GM19193 (cell line): ENCODE measurements around the gene CRP.

ENCODE experiments used
- POLR2A ChIP-seq: IDR thresholded peaks from 4 replicates; pipeline ENCODE4 v1.6.1; 2011; ENCODE audit not compliant: insufficient read depth, insufficient read length; ENCODE audit errors: extremely low read depth

The CRP gene, protein sequence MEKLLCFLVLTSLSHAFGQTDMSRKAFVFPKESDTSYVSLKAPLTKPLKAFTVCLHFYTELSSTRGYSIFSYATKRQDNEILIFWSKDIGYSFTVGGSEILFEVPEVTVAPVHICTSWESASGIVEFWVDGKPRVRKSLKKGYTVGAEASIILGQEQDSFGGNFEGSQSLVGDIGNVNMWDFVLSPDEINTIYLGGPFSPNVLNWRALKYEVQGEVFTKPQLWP

DNA sequence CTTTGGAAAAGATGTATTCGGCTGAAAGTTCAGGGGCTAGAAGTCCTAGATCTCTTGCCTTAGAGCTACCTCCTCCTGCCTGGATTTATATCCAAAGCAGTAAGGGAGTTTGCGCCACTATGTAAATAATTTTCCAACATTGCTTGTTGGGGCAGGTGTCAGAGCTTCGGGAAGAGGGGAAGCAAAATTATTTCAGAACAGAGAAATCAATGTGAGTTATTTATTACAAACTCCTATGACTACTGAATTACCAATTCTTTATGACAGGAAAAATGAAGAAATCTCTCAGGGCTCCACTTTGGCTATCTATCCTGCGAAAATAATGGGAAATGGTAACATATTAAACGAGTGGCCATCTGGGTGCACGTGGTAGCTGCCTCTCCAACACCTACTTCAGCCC is at the start of gene CRP:
Gene CRP, minus strand, starts transcription at position 61 of the 400 bp plus-strand sequence. CDS start 104 bp downstream, outside the sequence.
- TF ChIP-seq POLR2A = no peak

DNA sequence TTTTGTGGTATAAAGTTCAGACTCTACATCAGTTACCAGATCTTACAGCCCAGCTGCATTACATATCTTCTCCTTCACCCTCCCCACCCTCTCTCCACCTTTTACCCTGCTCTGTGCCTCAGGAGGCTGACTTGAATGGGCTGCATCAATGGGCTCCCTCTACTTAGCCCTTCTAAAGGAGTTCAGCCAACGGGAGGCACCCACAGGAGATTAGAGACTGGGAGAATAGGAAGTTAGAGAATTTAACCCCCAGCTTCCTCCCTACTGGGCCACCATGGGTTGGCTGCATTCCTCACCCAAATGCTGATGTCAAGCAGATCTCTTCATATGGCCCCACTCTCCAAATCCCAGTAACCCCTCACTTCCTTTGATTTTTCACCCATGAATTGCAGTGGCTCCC is 49.3 kb upstream of the CRP start:
- TF ChIP-seq POLR2A = no peak

DNA sequence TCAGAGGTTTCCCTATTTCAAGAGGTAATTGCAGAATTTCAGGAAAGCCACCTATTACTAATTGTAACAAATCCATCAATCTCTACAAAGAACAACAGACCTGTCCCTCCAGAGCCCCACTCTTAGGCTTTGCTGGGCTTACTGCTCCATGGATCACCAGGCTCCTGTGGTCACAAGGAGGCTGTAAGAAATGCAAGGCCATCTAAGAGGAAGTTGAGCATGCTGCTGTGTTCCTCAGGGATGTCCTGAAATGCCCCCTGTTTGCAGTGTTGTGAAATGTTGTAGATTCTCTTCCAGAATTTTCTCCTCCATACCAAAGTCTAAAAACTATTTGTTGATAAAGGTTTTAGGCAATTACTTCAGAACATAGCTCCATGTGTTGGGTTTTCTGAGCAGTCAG is 42.0 kb upstream of the CRP start:
- no peak for TF ChIP-seq POLR2A

DNA sequence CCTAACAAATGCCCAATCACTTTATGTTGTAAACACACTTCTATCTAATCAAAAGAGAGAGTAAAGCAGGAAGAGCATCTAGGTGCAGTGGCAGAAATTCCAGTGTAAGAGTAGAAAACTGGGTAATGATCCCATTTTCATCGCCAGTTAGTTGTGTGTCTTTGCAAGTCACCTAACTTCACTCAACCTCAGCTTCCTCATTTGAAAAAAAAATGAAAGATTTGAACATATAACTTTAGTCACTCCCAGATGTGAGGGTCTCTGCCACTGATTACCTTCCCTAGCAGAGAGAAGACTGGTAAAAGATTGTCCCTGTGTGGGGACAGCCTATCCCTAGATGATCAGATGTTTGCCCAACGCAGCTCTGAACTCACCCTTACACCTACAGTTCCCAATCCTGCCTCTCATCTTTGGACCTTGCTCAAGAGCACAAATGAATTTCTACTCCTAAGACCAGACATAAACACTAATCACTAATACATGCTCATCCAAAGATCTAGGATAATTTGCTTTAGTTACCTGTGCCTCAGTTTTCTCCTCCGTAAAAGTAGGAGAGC is 41.1 kb upstream of the CRP start:
- TF ChIP-seq POLR2A = no peak

DNA sequence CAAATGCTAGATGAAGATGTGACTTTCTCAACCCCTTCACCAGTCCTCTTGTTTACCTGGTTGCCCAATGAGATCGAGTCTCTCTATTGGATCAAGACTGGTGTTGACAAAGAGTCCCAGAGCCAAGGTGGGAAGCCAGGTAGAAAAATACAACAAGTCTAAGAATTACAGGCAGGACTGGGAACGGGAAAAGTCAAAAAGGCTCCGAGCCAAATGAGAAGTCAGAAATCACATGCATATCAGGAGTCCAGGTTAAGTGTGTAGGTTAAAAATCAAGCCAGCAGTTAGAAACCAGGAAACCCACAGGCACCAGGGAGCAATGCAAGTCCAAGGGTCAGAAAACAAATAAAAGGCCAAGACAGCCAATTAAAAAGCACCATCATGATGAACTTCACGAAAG is 39.0 kb upstream of the CRP start:
- TF ChIP-seq POLR2A = no peak

DNA sequence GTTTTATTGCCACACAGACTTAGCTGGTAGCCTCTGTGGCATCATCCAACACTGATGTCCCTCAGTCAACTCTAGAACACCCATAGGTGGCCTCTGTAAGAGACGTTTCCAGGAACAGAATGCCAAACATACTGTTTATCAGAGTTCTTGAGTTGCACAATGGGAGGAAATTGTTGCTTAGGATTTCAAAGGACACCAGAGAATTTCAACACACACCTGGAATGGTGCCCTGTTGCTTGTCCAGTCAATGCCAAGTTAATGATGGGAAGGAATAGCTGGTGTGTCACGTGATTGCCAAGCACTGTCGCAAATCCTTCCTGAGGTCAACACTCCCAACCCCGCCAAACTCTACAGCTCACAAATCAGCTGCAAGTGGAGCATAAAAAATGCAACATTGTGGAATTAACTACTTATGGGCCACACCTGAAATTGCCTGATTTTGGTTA is 37.8 kb upstream of the CRP start:
- TF ChIP-seq POLR2A = no peak

DNA sequence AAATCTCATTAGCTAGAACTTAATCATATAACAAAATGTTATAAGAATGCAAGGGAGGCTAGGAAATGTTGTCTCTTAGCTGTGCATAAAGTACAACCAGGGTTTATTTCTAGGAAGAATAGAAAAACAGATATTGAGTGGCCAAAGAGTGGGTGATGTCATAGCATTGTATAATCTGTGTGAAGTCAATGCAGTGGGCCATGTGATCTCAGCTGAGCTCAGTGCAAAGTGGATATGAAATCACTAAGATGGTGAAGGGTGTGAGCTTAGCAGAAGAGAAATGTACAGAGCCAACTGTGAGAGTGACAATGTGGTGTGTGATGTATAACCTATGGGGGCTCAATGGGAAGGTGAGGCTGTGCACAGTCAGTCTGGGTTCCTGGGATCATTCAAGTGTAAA is 36.6 kb upstream of the CRP start:
- TF ChIP-seq POLR2A = no peak

DNA sequence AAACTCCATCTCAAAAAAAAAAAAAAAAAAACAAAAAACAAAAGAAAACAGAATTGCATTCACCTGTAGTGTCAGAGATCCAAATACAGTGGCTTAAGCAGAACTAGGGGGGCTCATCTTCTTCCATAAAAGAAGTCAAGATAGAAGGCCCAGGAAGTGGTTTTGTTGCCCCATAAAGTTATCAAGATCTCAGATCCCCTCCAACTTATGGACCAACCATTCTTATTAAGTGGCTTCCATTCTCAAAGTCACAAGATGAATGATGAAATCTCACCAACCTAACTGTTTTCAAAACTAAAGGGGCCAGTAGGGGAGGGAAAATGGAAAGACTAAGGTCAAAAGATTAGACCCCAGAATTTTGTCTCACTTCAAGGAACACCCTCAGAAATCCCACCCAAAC is 36.2 kb upstream of the CRP start:
- no peak for TF ChIP-seq POLR2A

DNA sequence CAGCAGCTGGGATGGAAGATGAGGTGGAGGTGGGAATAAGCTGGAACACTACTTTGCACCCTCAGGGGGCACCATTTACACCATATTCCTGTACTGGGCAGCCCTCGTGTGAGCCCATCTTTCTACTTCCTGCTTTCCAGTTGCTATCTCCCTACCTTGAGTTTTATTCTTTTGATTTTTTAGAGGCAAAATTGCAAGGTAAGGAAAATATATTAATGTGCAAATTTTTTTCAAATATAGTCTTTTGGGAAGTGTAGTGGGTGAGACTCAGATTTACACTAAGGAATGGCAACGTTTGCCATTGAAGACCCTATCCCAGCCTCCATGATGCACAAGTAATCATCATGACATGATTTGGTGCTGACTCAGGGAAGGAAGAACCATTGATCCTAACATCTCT is 35.2 kb upstream of the CRP start:
- TF ChIP-seq POLR2A = no peak

DNA sequence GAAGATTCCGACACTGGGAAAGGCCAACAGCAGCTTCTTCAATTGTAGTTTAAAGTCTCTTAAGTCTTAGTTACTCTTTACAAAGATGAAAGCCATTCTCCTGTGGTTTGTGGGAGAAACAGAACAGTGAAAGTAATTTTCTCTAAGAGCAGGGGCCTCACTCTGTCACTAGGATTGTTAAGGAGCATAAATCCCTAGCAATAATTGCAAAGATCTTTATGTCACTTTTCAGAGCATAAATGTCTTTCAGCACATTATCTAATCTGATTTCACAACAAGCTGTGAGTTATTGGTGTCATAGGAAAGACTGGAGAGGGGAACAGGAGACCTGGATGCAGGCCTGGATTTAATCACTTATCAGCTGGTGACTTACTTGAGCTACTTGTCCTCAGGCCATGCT is 34.0 kb upstream of the CRP start:
- no peak for TF ChIP-seq POLR2A

DNA sequence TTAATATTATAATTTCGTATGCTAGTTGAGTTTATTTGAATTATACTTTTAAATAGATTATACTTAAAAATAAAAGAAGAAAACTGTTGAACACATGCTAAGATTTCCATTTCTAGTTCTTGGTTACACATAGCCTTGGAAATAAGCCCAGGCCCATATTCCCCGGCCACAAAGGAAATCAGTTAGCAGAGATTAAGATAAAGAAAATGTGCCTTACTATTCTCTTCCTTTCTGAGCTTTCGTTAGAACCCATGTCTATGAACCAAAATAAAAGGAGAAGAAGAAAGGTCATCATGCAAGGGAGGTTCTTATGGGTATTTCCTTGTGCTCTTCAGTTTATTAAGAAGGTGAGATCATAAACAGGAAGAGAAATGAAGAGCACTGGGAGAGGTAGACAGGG is 32.3 kb upstream of the CRP start:
- TF ChIP-seq POLR2A = no peak

DNA sequence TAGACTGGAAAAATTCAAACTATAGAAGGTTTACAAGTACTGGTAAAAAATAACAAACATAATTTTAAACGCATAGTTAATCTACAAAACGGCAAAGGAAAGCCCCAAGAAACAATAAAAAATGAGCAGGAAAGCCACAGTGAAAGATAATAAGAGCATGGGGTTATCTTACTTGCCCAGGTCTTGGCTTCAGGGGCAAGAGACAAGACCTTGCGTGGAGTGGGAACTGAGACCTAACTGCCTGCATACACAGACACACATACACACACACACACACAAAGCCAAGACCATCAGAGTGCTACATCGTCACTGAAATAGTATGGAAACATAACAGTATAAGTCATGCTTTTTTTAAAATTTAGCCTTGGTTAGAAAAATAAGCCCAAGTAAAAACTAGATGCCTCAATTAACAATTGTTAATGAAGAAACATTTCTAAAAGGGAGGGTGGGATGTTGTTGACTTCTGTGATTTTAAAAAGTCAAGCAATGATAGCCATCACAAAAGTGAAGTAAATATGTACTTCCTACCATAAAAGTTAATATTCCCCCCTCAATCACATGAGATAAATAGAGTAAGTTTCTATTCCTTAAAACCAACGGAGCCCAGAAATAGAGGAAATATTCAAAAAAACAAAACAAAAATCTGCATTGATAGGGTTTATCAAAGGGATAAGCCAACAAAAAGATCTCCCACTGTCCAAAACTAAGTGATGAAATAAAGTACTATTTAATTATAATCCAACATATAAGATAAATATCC is 29.4 kb upstream of the CRP start:
- TF ChIP-seq POLR2A = no peak

DNA sequence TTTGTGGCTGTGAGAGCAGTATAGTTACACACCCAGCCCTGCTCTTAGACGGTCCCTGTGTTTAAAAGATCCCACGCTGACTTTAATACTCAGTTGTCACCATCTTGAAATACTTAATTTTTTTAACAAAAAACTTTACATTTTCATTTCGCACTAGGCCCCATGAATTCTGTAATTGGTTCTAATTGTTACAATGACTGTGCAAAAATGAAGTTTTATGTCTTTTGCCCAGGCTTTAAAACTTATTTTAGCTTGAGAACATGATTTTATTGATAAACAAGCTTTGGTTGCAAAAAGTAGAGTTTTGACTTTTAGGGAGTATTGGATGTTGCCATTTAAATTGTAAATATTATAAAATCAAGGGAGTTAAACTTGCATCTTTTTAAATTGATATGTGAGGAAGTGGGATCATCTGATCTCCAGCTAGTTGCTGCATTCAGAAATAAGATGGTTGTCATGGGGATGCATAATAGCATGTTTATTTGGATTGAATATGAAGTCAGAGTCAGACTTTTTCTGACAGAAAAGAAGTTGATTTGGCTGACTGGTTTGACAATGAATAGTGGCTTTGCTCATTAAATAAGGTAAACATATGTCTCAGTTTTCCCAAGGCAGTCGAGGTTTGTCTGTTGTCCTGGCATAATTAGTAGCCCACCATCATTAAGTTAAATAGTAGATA is 23.0 kb upstream of the CRP start:
- TF ChIP-seq POLR2A = no peak

DNA sequence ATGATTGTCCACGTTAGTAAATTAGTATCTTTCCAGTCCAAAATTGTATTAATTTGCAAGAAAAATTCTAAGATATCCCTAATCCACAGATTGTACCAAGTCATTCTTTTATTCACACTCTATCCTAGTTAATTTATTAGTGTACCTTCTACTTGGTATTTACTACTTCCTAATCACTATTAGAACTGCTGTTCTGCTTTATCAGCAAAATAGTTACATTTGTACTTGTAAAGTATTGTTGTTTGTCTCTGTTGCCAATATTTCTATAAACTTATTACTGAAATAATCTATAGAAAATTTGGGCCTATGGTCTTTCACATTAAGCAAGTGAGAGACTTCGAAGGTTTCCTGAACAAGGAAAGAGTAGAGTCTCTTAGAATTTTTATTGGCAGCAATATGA is 5.6 kb upstream of the CRP start:
- TF ChIP-seq POLR2A = no peak

DNA sequence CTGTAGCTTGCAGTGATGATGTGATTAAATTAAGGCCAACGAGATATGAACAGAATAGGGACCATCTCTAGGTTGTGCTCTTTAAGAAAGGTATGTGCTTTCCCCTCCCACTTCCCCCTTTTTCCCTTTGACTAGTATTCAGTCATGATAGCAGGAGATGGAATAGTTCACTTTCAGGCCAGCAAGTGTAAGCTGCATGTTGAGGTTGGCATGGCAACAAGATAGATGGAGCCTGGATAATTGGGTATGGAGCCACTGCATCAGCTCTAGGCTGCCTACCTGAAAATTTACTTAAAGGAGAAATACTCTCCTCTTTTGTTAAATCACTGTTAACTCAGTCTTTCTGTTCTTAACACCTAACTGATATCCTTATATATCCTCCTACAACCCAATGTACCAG is 1.5 kb upstream of the CRP start:
- no peak for TF ChIP-seq POLR2A
